GM21825 (cell line): ENCODE measurements around the gene FCGR1A.
A peak's percentile ranks its signal among the peaks of the same experiment; 100 is the strongest.
"Not testable (repeated sequence)": the region's sequence is repeated elsewhere in the genome, so short reads cannot be mapped to it uniquely, and the experiment has no call there.

Experiments used
- ATAC-seq: cut with Tn5 transposase; IDR thresholded peaks from one replicate; pipeline ENCODE4 v1.9.1; 2021; ENCODE audit warnings: mild to moderate bottlenecking, moderate library complexity; ENCODE audit not compliant: unreplicated experiment

The FCGR1A gene

GRCh38 chr1:149782600-149782999 is at the start of gene FCGR1A:
Gene FCGR1A (plus strand): TSS chr1:149782694. CDS start chr1:149782744, 50 bp downstream.
- not testable (repeated sequence) for ATAC-seq

- ATAC-seq: not testable (repeated sequence)
These were observed 49.7 kb upstream of the FCGR1A start for GRCh38 chr1:149732781-149733180.

GRCh38 chr1:149734692-149735091 is 47.8 kb upstream of the FCGR1A start:
- not testable (repeated sequence) for ATAC-seq

GRCh38 chr1:149740148-149740581 is 42.3 kb upstream of the FCGR1A start:
- ATAC-seq: not testable (repeated sequence)

- not testable (repeated sequence) for ATAC-seq
These were observed 41.8 kb upstream of the FCGR1A start for GRCh38 chr1:149740590-149741230.

GRCh38 chr1:149741914-149742313 is 40.6 kb upstream of the FCGR1A start:
- ATAC-seq: not testable (repeated sequence)

- ATAC-seq: not testable (repeated sequence)
These were observed 35.8 kb upstream of the FCGR1A start for GRCh38 chr1:149746463-149747356.

- ATAC-seq: not testable (repeated sequence)
These were observed 34.9 kb upstream of the FCGR1A start for GRCh38 chr1:149747359-149748143.

GRCh38 chr1:149748144-149748500 is 34.4 kb upstream of the FCGR1A start:
- not testable (repeated sequence) for ATAC-seq

GRCh38 chr1:149750562-149750961 is 31.9 kb upstream of the FCGR1A start:
- ATAC-seq: not testable (repeated sequence)

GRCh38 chr1:149752186-149752585 is 30.3 kb upstream of the FCGR1A start:
- not testable (repeated sequence) for ATAC-seq

- not testable (repeated sequence) for ATAC-seq
These were observed 29.0 kb upstream of the FCGR1A start for GRCh38 chr1:149753466-149753865.

- not testable (repeated sequence) for ATAC-seq
These were observed 27.2 kb upstream of the FCGR1A start for GRCh38 chr1:149755294-149755693.

GRCh38 chr1:149762294-149762693 is 20.2 kb upstream of the FCGR1A start:
- ATAC-seq: not testable (repeated sequence)

GRCh38 chr1:149764087-149764800 is 18.2 kb upstream of the FCGR1A start:
- not testable (repeated sequence) for ATAC-seq

GRCh38 chr1:149766241-149766640 is 16.3 kb upstream of the FCGR1A start:
- ATAC-seq: not testable (repeated sequence)

GRCh38 chr1:149769216-149769615 is 13.3 kb upstream of the FCGR1A start:
- ATAC-seq: not testable (repeated sequence)

GRCh38 chr1:149770661-149771060 is 11.8 kb upstream of the FCGR1A start:
- not testable (repeated sequence) for ATAC-seq

- ATAC-seq: peak; percentile 79
These were observed 10.7 kb upstream of the FCGR1A start for GRCh38 chr1:149771653-149772425.
